Amniotic epithelial cell (primary cell): Measurements from ENCODE around the gene VSIG4.
"Not testable (repeated sequence)": the region's sequence is repeated elsewhere in the genome, so short reads cannot be mapped to it uniquely, and the experiment has no call there.

ENCODE experiments used
- DNase-seq: peaks from one replicate; pipeline ENCODE4 v3.0.0-alpha.2; 2010; ENCODE audit warnings: low read depth

VSIG4 gene

DNA sequence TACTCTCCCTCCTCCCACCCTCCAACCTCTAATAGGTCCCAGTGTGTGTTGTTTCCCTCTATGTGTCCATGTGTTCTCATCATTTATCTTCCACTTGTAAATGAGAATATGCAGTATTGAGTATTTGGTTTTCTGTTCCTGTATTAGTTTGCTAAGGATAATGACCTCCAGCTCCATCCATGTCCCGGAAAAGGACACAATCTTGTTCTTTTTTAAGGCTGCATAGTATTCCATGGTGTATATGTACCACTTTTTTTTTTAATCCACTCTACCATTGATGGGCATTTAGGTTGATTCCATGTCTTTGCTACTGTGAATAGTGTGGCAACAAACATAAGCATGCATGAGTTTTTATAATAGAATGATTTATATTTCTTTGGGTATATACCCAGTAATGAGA is 62.7 kb downstream of the VSIG4 start:
- not testable (repeated sequence) for DNase-seq

DNA sequence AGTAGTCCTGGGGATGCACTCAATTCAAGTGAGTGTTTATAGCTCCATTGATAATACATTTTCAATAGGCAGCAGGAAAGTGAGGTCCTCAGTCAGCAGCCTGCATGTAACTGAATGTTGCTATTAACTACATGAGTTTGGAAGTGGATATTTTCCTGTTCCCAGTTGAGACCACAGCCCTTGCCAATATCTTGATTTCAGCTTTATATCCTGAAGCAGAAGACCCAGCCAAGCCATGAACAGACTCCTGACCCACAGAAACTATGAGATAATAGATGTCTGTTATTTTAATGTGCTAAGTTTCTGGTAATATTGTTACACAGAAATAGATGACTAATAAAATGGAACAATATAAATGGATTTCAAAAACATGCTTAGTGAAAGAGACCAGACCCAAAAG is 63.7 kb downstream of the VSIG4 start:
- no peak for DNase-seq

DNA sequence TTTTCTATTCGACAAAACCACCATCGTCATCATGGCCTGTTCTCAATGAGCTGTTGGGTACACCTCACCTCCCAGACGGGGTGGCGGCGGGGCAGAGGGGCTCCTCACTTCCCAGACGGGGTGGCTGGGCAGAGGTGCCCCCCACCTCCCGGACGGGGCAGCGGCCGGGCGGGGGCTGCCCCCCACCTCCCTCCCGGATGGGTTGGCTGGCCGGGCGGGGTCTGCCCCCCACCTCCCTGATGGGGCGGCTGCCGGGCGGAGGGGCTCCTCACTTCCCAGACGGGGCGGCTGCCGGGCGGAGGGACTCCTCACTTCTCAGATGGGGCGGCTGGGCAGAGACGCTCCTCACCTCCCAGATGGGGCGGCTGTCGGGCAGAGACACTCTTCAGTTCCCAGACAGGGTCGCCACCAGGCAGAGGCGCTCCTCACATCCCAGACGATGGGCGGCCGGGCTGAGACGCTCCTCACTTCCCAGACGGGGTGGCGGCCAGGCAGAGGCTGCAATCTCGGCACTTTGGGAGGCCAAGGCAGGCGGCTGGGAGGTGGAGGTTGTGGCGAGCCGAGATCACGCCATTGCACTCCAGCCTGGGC is 64.6 kb downstream of the VSIG4 start:
- not testable (repeated sequence) for DNase-seq
